ENCODE results near the gene OCA2.

DNA sequence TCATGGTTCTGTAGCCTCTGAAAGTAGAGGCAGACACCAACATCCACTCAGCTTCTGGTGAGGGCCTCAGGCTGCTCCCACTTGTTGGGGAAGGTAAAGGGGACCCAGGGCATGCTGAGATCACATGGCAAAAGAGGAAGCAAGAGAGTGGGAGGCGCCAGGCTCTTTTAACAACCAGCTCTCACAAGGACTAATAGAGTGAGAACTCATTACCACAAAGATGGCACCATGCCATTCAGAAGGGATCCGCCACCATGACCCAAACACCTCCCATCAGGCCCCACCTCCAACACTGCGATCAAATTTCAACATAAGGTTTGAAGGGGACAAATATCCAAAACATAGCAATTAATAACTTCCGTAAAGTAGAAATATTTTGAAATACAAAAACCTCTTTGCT, 192.3 kb downstream of the OCA2 start:
- TF ChIP-seq POLR2AphosphoS5 (IDR thresholded peaks at IDR 0.05), result no peak
- no peak for TF ChIP-seq CTCF (IDR thresholded peaks at IDR 0.05)
- no peak for TF ChIP-seq POLR2A (IDR thresholded peaks at IDR 0.05)
